NT2/D1 (cell line): Measurements from ENCODE around the gene ZDHHC4.
A peak's percentile ranks its signal among the peaks of the same experiment; 100 is the strongest.
"Not testable (repeated sequence)": the region's sequence is repeated elsewhere in the genome, so short reads cannot be mapped to it uniquely, and the experiment has no call there.

ENCODE experiments used
- DNase-seq: peaks from one replicate; pipeline ENCODE4 v3.0.0-alpha.2; 2011; ENCODE audit warnings: low read depth, low spot score
- H3K27me3 ChIP-seq: 2 replicates; pipeline ENCODE4 v1.6.0; 2011; ENCODE audit warnings: mild to moderate bottlenecking; ENCODE audit not compliant: insufficient read length, insufficient read depth
- H3K36me3 ChIP-seq: 2 replicates; pipeline ENCODE4 v1.6.1; 2011; ENCODE audit warnings: mild to moderate bottlenecking, low read length, mixed read lengths; ENCODE audit not compliant: insufficient read depth, insufficient read length
- H3K4me1 ChIP-seq: 2 replicates; pipeline ENCODE4 v1.5.1; 2011; ENCODE audit not compliant: insufficient read depth, insufficient read length
- H3K4me3 ChIP-seq: 2 replicates; pipeline ENCODE4 v1.5.1; 2011; ENCODE audit warnings: low read depth; ENCODE audit not compliant: insufficient read length
- H3K9ac ChIP-seq: 2 replicates; pipeline ENCODE4 v1.6.0; 2011; ENCODE audit warnings: low read depth; ENCODE audit not compliant: insufficient read length
- H3K9me3 ChIP-seq: 2 replicates; pipeline ENCODE4 v1.5.1; 2011; ENCODE audit warnings: mild to moderate bottlenecking, low read length; ENCODE audit not compliant: insufficient read depth
- SUZ12 ChIP-seq: IDR thresholded peaks from 2 replicates; pipeline ENCODE4 v1.6.1; 2011; ENCODE audit not compliant: insufficient read length, insufficient read depth; ENCODE audit errors: extremely low read depth
- YY1 ChIP-seq: IDR thresholded peaks from 2 replicates; pipeline ENCODE4 v1.6.1; 2011; ENCODE audit not compliant: insufficient read length, insufficient read depth
- ZNF274 ChIP-seq: IDR thresholded peaks from 2 replicates; pipeline ENCODE4 v1.6.1; 2011; ENCODE audit warnings: mild to moderate bottlenecking, low read depth, low read length

ZDHHC4 gene

DNA sequence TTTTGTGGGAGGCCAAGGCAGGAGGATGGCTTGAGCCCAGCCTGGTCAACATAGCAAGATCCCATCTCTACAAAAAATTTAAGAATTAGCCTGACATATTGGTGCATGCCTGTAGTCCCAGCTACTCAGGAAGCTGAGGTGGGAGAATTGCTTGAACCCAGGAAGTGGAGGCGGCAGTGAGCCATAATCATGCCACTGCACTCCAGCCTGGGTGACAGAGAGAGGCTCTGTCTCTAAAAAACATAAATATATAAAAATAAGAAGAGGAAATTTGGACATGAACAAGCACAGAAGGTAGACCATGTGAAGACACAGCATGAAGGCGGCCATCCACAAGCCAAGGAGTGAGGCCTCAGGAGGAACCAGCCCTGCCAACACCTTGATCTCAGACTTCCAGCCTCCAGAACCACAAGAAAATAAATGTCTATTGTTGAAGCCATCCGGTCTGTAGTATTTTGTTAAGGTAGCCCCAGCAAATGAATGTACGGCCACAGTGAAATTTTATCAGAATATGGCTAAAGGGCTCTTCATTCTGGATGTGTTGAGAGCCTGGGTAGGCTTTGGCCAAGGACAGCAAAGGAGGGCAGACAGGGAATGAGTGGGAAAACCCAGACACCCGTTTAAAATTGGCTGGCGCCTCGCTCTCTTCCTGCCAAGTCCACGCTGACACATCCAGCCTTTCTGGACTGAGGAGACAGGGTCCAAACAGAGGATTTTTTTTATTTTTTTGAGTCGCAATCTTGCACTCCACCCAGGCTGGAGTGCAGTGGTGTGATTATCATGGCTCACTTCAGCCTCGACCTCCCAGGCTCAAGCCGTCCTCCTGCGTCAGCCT, 13.1 kb upstream of the ZDHHC4 start:
- Histone ChIP-seq H3K4me1 (peaks cover 4% of the 10 kb centered on the region), H3K9me3 (peaks cover under 1% of the 10 kb centered on the region; the same call in 1 of the 2 replicates), H3K27me3 (no peaks in the 10 kb centered on the region), H3K4me3 (no peak overlapping the region), H3K36me3 (no peaks in the 10 kb centered on the region), H3K9ac (no peak overlapping the region)
- DNase-seq, result no peak
- no peak for TF ChIP-seq ZNF274
- no peak for TF ChIP-seq YY1
- TF ChIP-seq SUZ12, result no peak

DNA sequence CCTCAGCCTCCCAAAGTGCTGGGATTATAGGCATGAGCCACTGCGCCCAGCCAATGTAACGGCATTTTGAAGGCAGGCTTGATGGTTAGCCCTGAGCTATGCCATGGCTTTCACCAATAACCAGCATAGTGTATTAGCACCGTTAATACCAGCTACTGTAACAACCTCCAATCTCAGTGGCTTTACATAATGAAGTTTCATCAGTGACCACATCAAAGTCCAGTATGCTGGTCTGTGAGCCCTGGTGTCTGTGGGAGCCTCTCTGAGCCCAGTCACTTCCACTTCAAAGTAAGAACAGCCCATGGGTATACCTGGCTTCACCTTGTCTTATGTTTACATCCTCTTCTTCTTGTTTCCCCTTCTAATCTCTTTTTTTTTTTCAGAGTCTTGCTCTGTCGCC, 11.6 kb upstream of the ZDHHC4 start:
- Histone ChIP-seq H3K9me3 (peaks cover 8% of the 10 kb centered on the region; the same call in 1 of the 2 replicates), H3K36me3 (no peaks in the 10 kb centered on the region), H3K9ac (no peak overlapping the region), H3K27me3 (no peaks in the 10 kb centered on the region), H3K4me1 (no peaks in the 10 kb centered on the region), H3K4me3 (no peak overlapping the region)
- TF ChIP-seq SUZ12 (no peak), ZNF274 (no peak), YY1 (no peak)
- no peak for DNase-seq

DNA sequence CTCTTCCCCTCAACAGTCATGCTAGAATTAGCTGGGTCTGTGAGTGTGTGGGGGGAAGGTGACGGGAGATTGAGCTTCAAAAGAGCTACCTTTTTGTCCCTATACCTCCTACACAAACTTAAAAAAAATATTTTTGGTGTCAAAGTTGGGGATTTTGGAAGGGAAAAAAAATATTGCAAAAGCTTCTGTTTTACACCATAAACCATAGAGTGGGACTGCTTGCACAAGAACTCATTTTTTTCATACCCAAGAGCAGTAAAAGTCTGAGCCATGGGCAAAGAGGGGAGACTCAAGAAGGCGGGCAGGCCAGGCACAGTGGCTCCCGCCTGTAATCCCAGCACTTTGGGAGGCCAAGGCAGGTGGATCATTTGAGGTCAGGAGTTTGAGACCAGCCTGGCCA, 9.4 kb upstream of the ZDHHC4 start:
- H3K4me3 ChIP-seq, result no peak overlapping the region
- no peaks in the 10 kb centered on the region for H3K27me3 ChIP-seq
- no peaks in the 10 kb centered on the region for H3K36me3 ChIP-seq
- H3K4me1 ChIP-seq, result no peaks in the 10 kb centered on the region
- TF ChIP-seq YY1 (no peak), ZNF274 (no peak), SUZ12 (no peak)
- H3K9ac ChIP-seq, result no peak overlapping the region
- DNase-seq, result no peak
- H3K9me3 ChIP-seq, result peaks cover 8% of the 10 kb centered on the region; the same call in 1 of the 2 replicates

DNA sequence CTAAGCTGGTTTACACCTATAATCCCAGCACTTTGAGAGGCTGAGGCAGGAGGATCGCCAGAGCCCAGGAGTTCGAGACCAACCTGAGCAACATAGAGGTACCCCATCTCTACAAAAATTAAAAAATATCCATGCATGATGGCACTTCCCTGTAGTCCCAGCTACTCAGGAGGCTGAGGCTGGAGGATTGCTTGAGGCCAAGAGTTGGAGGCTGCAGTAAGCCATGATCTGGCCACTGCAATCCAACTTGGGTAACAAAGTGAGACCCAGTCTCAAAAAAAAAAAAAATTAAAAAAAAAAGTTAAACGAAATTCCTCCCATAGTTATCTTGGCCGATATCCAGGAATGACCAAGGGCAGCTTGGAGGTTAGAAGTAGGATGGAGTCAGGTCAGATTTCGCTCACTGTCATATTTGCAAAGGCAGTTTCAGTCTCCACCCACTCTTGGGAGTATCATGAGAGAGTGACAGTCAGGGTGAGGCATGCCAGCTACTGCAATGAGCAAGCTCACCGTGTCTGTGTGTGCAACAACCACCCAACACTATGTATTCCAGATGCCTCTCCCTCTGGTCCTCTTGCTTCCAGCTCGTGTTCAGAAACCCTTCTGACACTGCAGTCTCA, 6.0 kb upstream of the ZDHHC4 start:
- TF ChIP-seq SUZ12, result no peak
- TF ChIP-seq YY1, result no peak
- TF ChIP-seq ZNF274, result no peak
- peaks cover 8% of the 10 kb centered on the region; the same call in 1 of the 2 replicates for H3K9me3 ChIP-seq
- DNase-seq, result no peak
- no peaks in the 10 kb centered on the region for H3K27me3 ChIP-seq
- no peak overlapping the region for H3K9ac ChIP-seq
- no peaks in the 10 kb centered on the region for H3K36me3 ChIP-seq
- peaks cover under 1% of the 10 kb centered on the region for H3K4me1 ChIP-seq
- no peak overlapping the region for H3K4me3 ChIP-seq

DNA sequence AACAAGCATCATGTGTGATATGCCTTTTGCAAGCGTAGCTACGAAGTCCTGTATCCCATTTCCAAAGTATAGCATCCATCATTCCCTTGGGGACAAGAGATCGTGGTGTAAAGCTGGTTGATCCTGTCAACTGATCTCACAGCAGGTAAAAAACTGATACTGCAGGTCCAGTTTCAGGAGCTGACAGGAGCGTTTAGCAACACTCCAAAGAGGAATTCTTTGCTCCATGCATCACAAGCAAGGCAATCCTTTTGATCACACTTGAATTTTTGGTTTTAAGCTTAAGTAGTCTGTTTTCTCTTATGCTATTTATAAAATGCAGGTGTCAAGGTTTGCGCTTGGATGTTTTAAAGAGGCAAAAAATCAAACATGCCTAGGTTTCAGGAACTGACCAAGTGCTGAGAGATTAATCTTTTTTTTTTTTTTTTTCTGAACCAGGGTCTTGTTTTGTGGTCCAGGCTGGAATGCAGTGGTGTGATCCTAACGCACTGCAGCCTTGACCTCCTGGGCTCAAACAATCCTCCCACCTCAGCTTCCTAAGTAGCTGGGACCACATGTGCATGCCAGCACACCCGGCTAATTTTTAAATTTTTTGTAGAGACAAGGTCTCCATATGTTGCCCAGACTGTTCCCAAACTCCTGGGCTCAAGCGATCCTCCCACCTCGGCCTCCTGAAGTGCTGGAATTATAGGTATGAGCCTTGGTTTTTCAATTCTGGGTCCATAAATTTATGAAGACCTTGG, 1.8 kb upstream of the ZDHHC4 start:
- no peak overlapping the region for H3K4me3 ChIP-seq
- DNase-seq, result no peak
- H3K4me1 ChIP-seq, result peaks cover 7% of the 10 kb centered on the region
- no peaks in the 10 kb centered on the region for H3K9me3 ChIP-seq
- H3K27me3 ChIP-seq, result no peaks in the 10 kb centered on the region
- H3K9ac ChIP-seq, result no peak overlapping the region
- TF ChIP-seq YY1 (no peak), SUZ12 (no peak), ZNF274 (no peak)
- peaks cover 4% of the 10 kb centered on the region for H3K36me3 ChIP-seq

DNA sequence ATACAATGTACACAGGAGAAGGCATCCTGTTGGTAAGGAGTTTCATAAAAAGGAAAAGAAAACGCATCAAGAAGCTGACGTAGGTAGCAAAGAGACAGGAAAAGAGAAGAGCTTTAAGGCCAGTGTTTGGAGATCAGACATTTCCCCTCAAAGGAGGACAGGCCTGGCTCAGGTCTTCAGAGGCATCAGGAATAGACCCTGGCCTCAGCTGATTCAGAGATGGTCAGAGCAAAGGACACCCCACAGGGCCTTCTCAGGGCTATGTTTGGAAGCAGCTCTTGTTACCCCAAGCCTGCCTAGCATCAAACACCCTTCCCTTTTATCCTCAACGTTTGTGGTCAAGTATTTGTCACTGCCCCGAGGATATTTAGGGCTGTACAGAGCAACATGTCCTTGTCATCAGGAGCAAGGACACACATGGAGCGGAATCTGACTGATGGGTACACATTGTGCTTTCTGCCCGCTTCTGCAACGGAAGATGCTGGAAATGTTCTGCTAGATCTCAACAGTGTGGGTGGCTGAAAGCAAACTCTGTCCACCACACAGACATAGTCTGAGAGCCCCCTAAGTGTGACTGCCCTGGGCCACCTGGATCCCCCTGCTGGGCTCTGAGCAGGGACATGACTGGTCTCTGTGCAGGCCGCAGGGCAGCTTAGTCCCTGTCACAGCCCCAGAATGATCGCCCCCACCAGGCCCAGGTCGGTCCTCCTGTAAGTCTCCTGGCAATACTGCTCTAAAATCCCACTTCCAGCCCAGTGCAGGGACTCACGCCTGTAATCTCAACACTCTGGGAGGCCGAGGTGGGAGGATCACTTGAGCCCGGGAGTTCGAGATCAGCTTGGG, 1.0 kb upstream of the ZDHHC4 start:
- DNase-seq, result no peak
- H3K9me3 ChIP-seq, result no peaks in the 10 kb centered on the region
- H3K36me3 ChIP-seq, result peaks cover 12% of the 10 kb centered on the region
- H3K9ac ChIP-seq, result no peak overlapping the region
- H3K4me1 ChIP-seq, result peaks cover 7% of the 10 kb centered on the region
- TF ChIP-seq YY1 (no peak), ZNF274 (no peak), SUZ12 (no peak)
- no peaks in the 10 kb centered on the region for H3K27me3 ChIP-seq
- no peak overlapping the region for H3K4me3 ChIP-seq

DNA sequence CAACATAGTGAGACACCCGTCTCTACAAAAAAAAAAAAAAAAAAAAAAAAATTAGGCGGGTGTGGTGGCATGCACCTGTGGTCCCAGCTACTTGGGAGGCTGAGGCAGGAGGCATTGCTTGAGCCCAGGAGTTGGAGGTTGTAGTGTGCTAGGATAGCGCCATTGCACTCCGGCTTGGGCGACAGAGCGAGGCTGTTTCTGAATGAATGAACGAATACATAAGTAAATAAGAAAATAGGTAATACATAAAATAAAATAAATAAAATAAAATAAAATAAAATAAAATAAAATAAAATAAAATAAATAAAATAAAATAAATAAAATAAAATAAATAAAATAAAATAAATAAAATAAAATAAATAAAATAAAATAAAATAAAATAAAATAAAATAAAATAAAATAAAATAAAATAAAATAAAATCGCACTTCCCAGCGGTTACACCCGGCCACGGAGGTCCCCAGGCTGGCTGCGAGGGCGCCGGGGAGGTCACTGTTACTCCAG, 336 bp upstream of the ZDHHC4 start:
- Histone ChIP-seq H3K4me3 (peak overlapping the region; percentile 70), H3K9ac (peak overlapping the region; percentile 82), H3K36me3 (peaks cover 19% of the 10 kb centered on the region)
- not testable (repeated sequence) for DNase-seq, H3K9me3 ChIP-seq, H3K4me1 ChIP-seq, H3K27me3 ChIP-seq
